Myocyte (in vitro differentiated cells): ENCODE data around the gene DDX56. TPM values are rescaled to one million over a fixed set of nuclear protein-coding genes. Genes with fewer than 3 reads are reported as not detected.

Source experiments
- DNase-seq: peaks from one replicate; pipeline ENCODE4 v3.0.0-alpha.2; 2012; ENCODE audit warnings: low read depth
- total RNA-seq: library from RNA; depleted of rRNA; stranded (reverse); fragments of >200 nt; gene quantifications from 2 replicates; pipeline ENCODE4 v1.2.3, GENCODE V29; 2014

Gene DDX56
- total RNA-seq, 1 donor from 2014 or later, result 123 TPM

- DNase-seq, result no peak
These were observed 37.6 kb downstream of the DDX56 start for GRCh38 chr7:44536090-44536489.

- DNase-seq, result no peak
These were observed 38.2 kb downstream of the DDX56 start for GRCh38 chr7:44535348-44536064.

GRCh38 chr7:44534501-44534900 lies 39.2 kb downstream of the DDX56 start:
- peak; percentile 38 for DNase-seq

- no peak for DNase-seq
These were observed 39.6 kb downstream of the DDX56 start for GRCh38 chr7:44534087-44534486.

GRCh38 chr7:44533301-44534055 lies 40.2 kb downstream of the DDX56 start:
- peak; percentile 18 for DNase-seq

GRCh38 chr7:44531421-44532380 lies 42.0 kb downstream of the DDX56 start:
- DNase-seq, result no peak

- DNase-seq, result no peak
These were observed 42.7 kb downstream of the DDX56 start for GRCh38 chr7:44530990-44531389.

- no peak for DNase-seq
These were observed 48.8 kb downstream of the DDX56 start for GRCh38 chr7:44524811-44525388.

GRCh38 chr7:44522315-44522714 lies 51.4 kb downstream of the DDX56 start:
- DNase-seq, result no peak

GRCh38 chr7:44521347-44522095 lies 52.2 kb downstream of the DDX56 start:
- DNase-seq, result no peak

- DNase-seq, result no peak
These were observed 53.1 kb downstream of the DDX56 start for GRCh38 chr7:44520574-44520973.

- no peak for DNase-seq
These were observed 54.2 kb downstream of the DDX56 start for GRCh38 chr7:44519546-44519945.

- no peak for DNase-seq
These were observed 54.9 kb downstream of the DDX56 start for GRCh38 chr7:44518761-44519160.

- no peak for DNase-seq
These were observed 56.5 kb downstream of the DDX56 start for GRCh38 chr7:44517175-44517574.

Other genes with a start within 250 kb of the DDX56 start
- 31.8 and 34.0 TPM in 2 replicates for gene CAMK2B, start 248.3 kb downstream of the DDX56 start, total RNA-seq
- gene NUDCD3, start 83.2 kb downstream of the DDX56 start, total RNA-seq, result 84.3 and 101 TPM in 2 replicates
- not detected in 2 replicates for gene NPC1L1, start 32.6 kb downstream of the DDX56 start, total RNA-seq
- 338 and 363 TPM in 2 replicates for gene TMED4, start 8.3 kb upstream of the DDX56 start, total RNA-seq
- gene OGDH, start 32.7 kb upstream of the DDX56 start, total RNA-seq, result 172 and 183 TPM in 2 replicates
- 14.7 and 21.8 TPM in 2 replicates for gene ZMIZ2, start 174.9 kb upstream of the DDX56 start, total RNA-seq
- gene PPIA, start 222.8 kb upstream of the DDX56 start, total RNA-seq, result 2,394 and 2,622 TPM in 2 replicates